ENCODE results near the gene APOL6.
A peak's percentile ranks its signal among the peaks of the same experiment; 100 is the strongest.

Gene APOL6

GRCh38 chr22:35705141-35705540 is 56.9 kb downstream of the APOL6 start:
- peak; percentile 39 for DNase-seq (ENCODE audit: low read depth)
- TF ChIP-seq CTCF (IDR thresholded peaks at IDR 0.05; ENCODE audit: control insufficient read depth, insufficient read depth, low read depth, low read length, missing control alignments) = no peak

GRCh38 chr22:35708453-35708852 is 60.2 kb downstream of the APOL6 start:
- TF ChIP-seq CTCF (IDR thresholded peaks at IDR 0.05; ENCODE audit: control insufficient read depth, insufficient read depth, low read depth, low read length, missing control alignments) = no peak
- no peak overlapping the region for H3K4me3 ChIP-seq (ENCODE audit: control insufficient read depth, low read depth, low read length)
- DNase-seq (ENCODE audit: low read depth) = no peak

More at GRCh38 chr22:35705141-35705540, 56.9 kb downstream of the APOL6 start:
- no peak overlapping the region for H3K4me3 ChIP-seq (ENCODE audit: control insufficient read depth, low read depth, low read length)

GRCh38 chr22:35708917-35709316 is 60.7 kb downstream of the APOL6 start:
- H3K4me3 ChIP-seq (ENCODE audit: control insufficient read depth, low read depth, low read length) = no peak overlapping the region
- no peak for DNase-seq (ENCODE audit: low read depth)
- TF ChIP-seq CTCF (IDR thresholded peaks at IDR 0.05; ENCODE audit: control insufficient read depth, insufficient read depth, low read depth, low read length, missing control alignments) = no peak

- no peak overlapping the region for H3K4me3 ChIP-seq (ENCODE audit: control insufficient read depth, low read depth, low read length)
- no peak for TF ChIP-seq CTCF (IDR thresholded peaks at IDR 0.05; ENCODE audit: control insufficient read depth, insufficient read depth, low read depth, low read length, missing control alignments)
- no peak for DNase-seq (ENCODE audit: low read depth)
Observed at GRCh38 chr22:35711336-35711735, 63.1 kb downstream of the APOL6 start.

- DNase-seq (ENCODE audit: low read depth) = no peak
- H3K4me3 ChIP-seq (ENCODE audit: control insufficient read depth, low read depth, low read length) = no peak overlapping the region
- TF ChIP-seq CTCF (IDR thresholded peaks at IDR 0.05; ENCODE audit: control insufficient read depth, insufficient read depth, low read depth, low read length, missing control alignments) = no peak
Observed at GRCh38 chr22:35712672-35713071, 64.4 kb downstream of the APOL6 start.

- no peak for DNase-seq (ENCODE audit: low read depth)
- H3K4me3 ChIP-seq (ENCODE audit: control insufficient read depth, low read depth, low read length) = no peak within 1 kb of the TSS
- no peak for TF ChIP-seq CTCF (IDR thresholded peaks at IDR 0.05; ENCODE audit: control insufficient read depth, insufficient read depth, low read depth, low read length, missing control alignments)
Observed at GRCh38 chr22:35717572-35717971, 69.3 kb downstream of the APOL6 start, which contains the start of gene APOL5. Gene APOL5 (plus strand): TSS chr22:35717872. CDS start chr22:35717872, 0 bp downstream.
